ENCODE data around the gene STUM.
"Not testable (repeated sequence)": the region's sequence is repeated elsewhere in the genome, so short reads cannot be mapped to it uniquely, and the experiment has no call there.

The STUM gene

DNA sequence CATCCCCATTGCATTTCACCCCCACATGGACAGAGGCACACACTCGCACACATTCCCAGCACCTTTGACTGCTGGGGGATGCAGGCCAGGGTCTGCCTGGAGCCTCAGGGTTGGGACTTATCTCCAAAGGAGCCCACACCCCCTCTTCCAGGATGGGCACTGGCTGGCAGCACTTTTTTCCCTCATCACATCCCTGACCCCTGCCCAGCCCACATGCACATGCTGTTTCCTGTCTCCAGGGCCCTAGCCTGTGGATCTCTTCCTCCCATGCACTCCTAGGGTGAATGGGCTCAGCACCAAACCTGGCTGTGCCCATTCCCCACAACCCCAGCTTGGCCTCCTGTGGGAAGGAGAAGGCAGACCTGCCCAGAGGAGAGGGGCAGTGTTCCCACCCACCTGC is 59.3 kb downstream of the STUM start:
- Histone ChIP-seq H3K9ac (ENCODE audit: low read length in 5 of 5) (no peak overlapping the region), H3K4me1 (ENCODE audit: control insufficient read depth in 5 of 5, insufficient read depth in 5 of 5, low read length in 5 of 5) (peaks cover 4 to 58% (median 46%) of the 10 kb centered on the region in 5 donors), H3K4me3 (ENCODE audit: low read depth in 1 of 5, low read length in 5 of 5) (no peak overlapping the region), H3K36me3 (ENCODE audit: control insufficient read depth in 5 of 5, insufficient read depth in 5 of 5, low read length in 5 of 5) (no peaks in the 10 kb centered on the region), H3K9me3 (ENCODE audit: control insufficient read depth in 5 of 5, low read length in 5 of 5) (no peaks in the 10 kb centered on the region), H3K27ac (ENCODE audit: low read depth, low read length) (no peak overlapping the region), H3K27me3 (ENCODE audit: control insufficient read depth in 5 of 5, insufficient read depth in 4 of 5, low read length in 5 of 5) (no peaks in the 10 kb centered on the region)

DNA sequence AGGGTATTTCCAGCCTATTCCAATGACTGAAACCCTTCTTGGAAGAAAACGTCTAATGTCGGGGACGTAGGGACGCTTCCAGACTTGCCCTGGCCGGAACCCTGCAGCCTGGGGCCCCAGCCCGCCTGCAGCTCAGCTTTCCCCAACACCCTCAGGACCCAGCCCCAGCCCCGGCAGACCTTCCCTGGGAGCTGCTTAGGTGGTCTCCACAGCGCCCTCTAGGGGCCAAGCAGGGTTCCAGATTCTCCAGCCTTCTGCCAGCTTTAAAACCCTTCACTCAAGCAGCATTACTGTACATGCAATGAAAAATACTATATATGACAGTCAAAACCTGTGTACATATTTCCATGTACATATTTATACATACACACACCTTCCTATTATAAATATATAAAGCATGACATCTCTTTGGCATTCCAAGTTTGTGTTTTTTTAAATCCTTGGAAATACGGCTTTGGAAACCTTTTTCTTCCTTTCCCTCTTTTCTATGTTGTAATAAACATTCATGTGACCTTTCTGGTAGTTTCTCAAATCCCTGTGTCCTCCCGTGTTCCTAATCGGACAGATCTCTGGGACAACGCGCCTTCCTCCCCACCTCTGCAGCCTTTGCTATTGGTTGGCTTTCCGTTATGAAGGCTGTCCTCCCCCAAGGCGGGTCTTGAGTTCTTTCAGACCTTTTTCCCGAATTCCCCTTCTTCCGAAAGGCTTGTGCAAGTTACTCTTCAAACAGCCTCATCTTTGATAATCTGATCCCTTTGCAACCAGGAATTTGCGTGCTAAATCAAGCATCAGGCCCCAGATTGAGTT is 60.3 kb downstream of the STUM start:
- H3K4me1 ChIP-seq (ENCODE audit: control insufficient read depth in 5 of 5, insufficient read depth in 5 of 5, low read length in 5 of 5): peaks cover 4 to 48% (median 35%) of the 10 kb centered on the region in 5 donors
- no peaks in the 10 kb centered on the region for H3K27me3 ChIP-seq (ENCODE audit: control insufficient read depth in 5 of 5, insufficient read depth in 4 of 5, low read length in 5 of 5)
- peak overlapping the region; percentile 11 for H3K27ac ChIP-seq (ENCODE audit: low read depth, low read length)
- H3K9ac ChIP-seq (ENCODE audit: low read length in 5 of 5): no peak overlapping the region
- H3K9me3 ChIP-seq (ENCODE audit: control insufficient read depth in 5 of 5, low read length in 5 of 5): no peaks in the 10 kb centered on the region
- H3K36me3 ChIP-seq (ENCODE audit: control insufficient read depth in 5 of 5, insufficient read depth in 5 of 5, low read length in 5 of 5): no peaks in the 10 kb centered on the region
- no peak overlapping the region for H3K4me3 ChIP-seq (ENCODE audit: low read depth in 1 of 5, low read length in 5 of 5)

DNA sequence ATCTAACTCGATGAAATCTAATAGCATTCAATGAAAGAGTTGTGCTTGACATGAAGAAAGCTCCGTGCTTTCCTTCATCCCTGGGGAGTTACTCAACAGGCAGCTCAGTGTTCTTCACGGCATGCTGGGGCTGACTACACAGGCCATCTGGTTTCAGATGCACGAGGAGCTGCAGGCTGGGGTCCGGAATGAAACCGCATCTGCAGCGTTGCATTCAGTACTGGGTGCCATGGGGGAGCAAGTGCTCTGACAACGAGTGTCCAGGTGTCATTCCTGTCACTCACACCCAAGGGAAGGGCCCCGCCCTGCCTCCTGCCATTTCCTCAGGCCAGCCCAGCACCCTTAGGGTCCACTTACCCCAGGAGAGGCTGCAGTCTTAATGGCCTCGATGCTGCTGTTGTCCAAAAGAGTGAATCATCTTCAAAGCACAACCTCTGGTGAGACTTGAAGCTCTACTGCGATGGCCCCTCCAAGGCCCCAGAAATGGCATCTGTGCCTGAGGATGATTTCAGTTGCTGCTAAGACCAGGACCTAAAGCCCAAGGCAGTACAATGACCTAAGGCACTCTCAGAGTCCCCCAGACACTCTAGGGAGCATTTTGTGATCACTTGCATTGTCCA is 61.4 kb downstream of the STUM start:
- Histone ChIP-seq H3K36me3 (ENCODE audit: control insufficient read depth in 5 of 5, insufficient read depth in 5 of 5, low read length in 5 of 5) (no peaks in the 10 kb centered on the region), H3K27ac (ENCODE audit: low read depth, low read length) (peak overlapping the region; percentile 11), H3K27me3 (ENCODE audit: control insufficient read depth in 5 of 5, insufficient read depth in 4 of 5, low read length in 5 of 5) (no peaks in the 10 kb centered on the region), H3K9ac (ENCODE audit: low read length in 5 of 5) (no peak overlapping the region), H3K9me3 (ENCODE audit: control insufficient read depth in 5 of 5, low read length in 5 of 5) (no peaks in the 10 kb centered on the region), H3K4me1 (ENCODE audit: control insufficient read depth in 5 of 5, insufficient read depth in 5 of 5, low read length in 5 of 5) (peaks cover 4 to 38% (median 26%) of the 10 kb centered on the region in 5 donors), H3K4me3 (ENCODE audit: low read depth in 1 of 5, low read length in 5 of 5) (no peak overlapping the region)

DNA sequence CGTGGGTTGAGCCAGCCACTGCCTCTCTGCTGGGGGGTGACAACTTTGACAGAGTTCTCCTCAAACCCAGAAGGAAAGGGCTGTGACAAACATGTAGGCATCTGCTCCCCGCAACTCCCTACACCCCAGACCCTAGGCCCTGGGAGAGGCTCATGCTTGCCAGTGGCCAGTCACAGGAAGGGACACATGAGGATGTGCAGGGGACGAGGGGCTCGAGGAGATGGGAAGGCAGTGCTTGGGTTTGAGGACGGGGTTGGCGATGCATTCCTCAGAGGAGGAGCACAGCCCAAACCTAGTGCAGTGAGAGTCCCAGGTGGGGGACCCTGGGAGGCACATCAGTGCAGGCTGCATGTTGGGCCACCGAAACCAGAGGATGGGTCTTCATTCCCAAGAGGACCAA is 62.1 kb downstream of the STUM start:
- Histone ChIP-seq H3K9ac (ENCODE audit: low read length in 5 of 5) (no peak overlapping the region), H3K9me3 (ENCODE audit: control insufficient read depth in 5 of 5, low read length in 5 of 5) (no peaks in the 10 kb centered on the region), H3K36me3 (ENCODE audit: control insufficient read depth in 5 of 5, insufficient read depth in 5 of 5, low read length in 5 of 5) (no peaks in the 10 kb centered on the region), H3K27me3 (ENCODE audit: control insufficient read depth in 5 of 5, insufficient read depth in 4 of 5, low read length in 5 of 5) (no peaks in the 10 kb centered on the region), H3K27ac (ENCODE audit: low read depth, low read length) (no peak overlapping the region), H3K4me3 (ENCODE audit: low read depth in 1 of 5, low read length in 5 of 5) (no peak overlapping the region), H3K4me1 (ENCODE audit: control insufficient read depth in 5 of 5, insufficient read depth in 5 of 5, low read length in 5 of 5) (peaks cover 4 to 34% (median 25%) of the 10 kb centered on the region in 5 donors)

DNA sequence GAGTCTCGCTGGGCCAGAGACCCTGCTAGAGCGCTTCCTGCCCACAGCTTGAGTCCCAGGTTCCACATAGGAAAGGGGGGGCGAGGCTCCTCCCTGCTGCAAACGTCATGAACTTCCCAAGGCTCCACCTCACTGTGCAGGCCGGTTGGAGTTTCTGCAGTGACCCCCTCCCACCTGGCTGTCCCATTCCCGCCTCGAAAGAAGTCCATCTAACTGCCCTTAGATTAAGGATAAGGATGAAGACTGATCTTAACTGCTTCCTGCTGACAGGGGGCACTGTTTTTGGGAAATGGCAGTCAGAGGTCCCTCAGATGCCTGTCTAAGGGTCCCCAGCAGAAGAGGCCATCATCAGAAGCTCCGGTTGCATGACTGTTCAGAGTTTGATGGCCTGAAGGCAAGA is 62.7 kb downstream of the STUM start:
- Histone ChIP-seq H3K27me3 (ENCODE audit: control insufficient read depth in 5 of 5, insufficient read depth in 4 of 5, low read length in 5 of 5) (no peaks in the 10 kb centered on the region), H3K4me3 (ENCODE audit: low read depth in 1 of 5, low read length in 5 of 5) (no peak overlapping the region), H3K27ac (ENCODE audit: low read depth, low read length) (no peak overlapping the region), H3K4me1 (ENCODE audit: control insufficient read depth in 5 of 5, insufficient read depth in 5 of 5, low read length in 5 of 5) (peaks cover 4 to 28% (median 18%) of the 10 kb centered on the region in 5 donors), H3K36me3 (ENCODE audit: control insufficient read depth in 5 of 5, insufficient read depth in 5 of 5, low read length in 5 of 5) (no peaks in the 10 kb centered on the region), H3K9me3 (ENCODE audit: control insufficient read depth in 5 of 5, low read length in 5 of 5) (no peaks in the 10 kb centered on the region), H3K9ac (ENCODE audit: low read length in 5 of 5) (no peak overlapping the region)

DNA sequence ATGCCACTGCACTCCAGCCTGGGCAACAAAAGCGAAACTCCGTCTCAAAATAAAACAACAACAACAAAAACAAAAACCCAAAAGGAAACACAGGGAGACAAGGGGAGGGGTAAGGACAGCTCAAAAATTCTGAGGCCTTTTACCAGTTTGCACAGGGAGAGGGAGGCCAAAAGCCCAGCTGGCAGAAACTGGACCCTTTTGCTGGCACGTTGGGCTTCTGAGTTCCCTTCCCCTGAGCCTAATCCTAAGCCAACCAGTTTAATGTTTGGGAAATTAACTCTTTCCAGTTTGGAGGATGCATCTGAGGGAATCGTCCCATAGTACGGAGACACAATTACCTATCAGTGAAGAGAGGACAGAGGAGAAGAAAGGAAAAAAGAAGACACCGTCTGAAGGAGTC is 63.4 kb downstream of the STUM start:
- not testable (repeated sequence) for H3K9ac ChIP-seq (ENCODE audit: low read length in 5 of 5); H3K27me3 ChIP-seq (ENCODE audit: control insufficient read depth in 5 of 5, insufficient read depth in 4 of 5, low read length in 5 of 5); H3K4me3 ChIP-seq (ENCODE audit: low read depth in 1 of 5, low read length in 5 of 5); H3K9me3 ChIP-seq (ENCODE audit: control insufficient read depth in 5 of 5, low read length in 5 of 5); H3K36me3 ChIP-seq (ENCODE audit: control insufficient read depth in 5 of 5, insufficient read depth in 5 of 5, low read length in 5 of 5); H3K27ac ChIP-seq (ENCODE audit: low read depth, low read length)
- H3K4me1 ChIP-seq (ENCODE audit: control insufficient read depth in 5 of 5, insufficient read depth in 5 of 5, low read length in 5 of 5): peaks cover 4 to 22% (median 13%) of the 10 kb centered on the region in 5 donors

DNA sequence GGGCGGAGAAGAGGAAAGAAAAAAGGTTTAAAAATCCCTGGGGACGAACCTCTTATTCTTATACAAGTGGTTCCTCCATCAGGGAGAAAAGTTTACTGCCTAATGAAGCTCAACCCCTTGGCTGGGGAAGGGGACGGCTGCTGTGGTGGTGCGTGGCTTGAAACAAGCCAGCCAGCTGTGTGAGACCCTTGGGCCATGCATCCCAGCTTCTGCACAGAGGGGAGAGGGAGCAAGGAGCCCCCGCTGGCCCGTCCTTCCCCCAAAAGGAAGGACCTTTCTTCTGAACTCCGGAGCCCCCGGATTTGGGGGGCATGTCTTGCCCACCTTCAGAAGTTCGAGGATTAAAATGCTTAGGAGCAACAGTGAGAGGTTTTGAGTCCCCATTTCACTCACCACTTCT is 67.3 kb downstream of the STUM start:
- H3K36me3 ChIP-seq (ENCODE audit: control insufficient read depth in 5 of 5, insufficient read depth in 5 of 5, low read length in 5 of 5): no peaks in the 10 kb centered on the region
- no peaks in the 10 kb centered on the region for H3K27me3 ChIP-seq (ENCODE audit: control insufficient read depth in 5 of 5, insufficient read depth in 4 of 5, low read length in 5 of 5)
- H3K9me3 ChIP-seq (ENCODE audit: control insufficient read depth in 5 of 5, low read length in 5 of 5): peaks cover 0 to 3% (median 0%) of the 10 kb centered on the region in 5 donors
- H3K4me3 ChIP-seq (ENCODE audit: low read depth in 1 of 5, low read length in 5 of 5): no peak overlapping the region
- no peak overlapping the region for H3K27ac ChIP-seq (ENCODE audit: low read depth, low read length)
- no peaks in the 10 kb centered on the region for H3K4me1 ChIP-seq (ENCODE audit: control insufficient read depth in 5 of 5, insufficient read depth in 5 of 5, low read length in 5 of 5)
- no peak overlapping the region for H3K9ac ChIP-seq (ENCODE audit: low read length in 5 of 5)

DNA sequence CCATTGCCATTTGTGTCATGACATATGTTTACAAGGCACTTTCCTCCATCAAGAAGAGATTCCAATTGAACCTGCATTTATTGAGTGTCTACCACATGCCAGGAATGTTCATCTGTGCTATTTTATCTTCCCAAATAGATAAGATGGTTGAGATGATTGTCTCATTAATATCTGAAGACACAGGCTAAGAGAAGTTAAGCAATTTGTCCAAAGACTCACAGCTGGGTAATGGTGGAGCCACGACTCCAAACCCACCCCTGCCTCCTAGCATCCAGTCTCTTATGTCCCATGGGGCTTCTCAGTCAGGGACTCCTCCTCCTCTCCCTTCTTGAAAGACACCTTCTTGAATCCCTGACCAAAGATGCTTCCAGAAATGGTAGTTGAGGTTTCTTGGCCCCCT is 68.1 kb downstream of the STUM start:
- Histone ChIP-seq H3K4me3 (ENCODE audit: low read depth in 1 of 5, low read length in 5 of 5) (no peak overlapping the region), H3K9me3 (ENCODE audit: control insufficient read depth in 5 of 5, low read length in 5 of 5) (peaks cover 0 to 3% (median 0%) of the 10 kb centered on the region in 5 donors), H3K27ac (ENCODE audit: low read depth, low read length) (no peak overlapping the region), H3K36me3 (ENCODE audit: control insufficient read depth in 5 of 5, insufficient read depth in 5 of 5, low read length in 5 of 5) (no peaks in the 10 kb centered on the region), H3K27me3 (ENCODE audit: control insufficient read depth in 5 of 5, insufficient read depth in 4 of 5, low read length in 5 of 5) (no peaks in the 10 kb centered on the region), H3K9ac (ENCODE audit: low read length in 5 of 5) (no peak overlapping the region), H3K4me1 (ENCODE audit: control insufficient read depth in 5 of 5, insufficient read depth in 5 of 5, low read length in 5 of 5) (no peaks in the 10 kb centered on the region)

DNA sequence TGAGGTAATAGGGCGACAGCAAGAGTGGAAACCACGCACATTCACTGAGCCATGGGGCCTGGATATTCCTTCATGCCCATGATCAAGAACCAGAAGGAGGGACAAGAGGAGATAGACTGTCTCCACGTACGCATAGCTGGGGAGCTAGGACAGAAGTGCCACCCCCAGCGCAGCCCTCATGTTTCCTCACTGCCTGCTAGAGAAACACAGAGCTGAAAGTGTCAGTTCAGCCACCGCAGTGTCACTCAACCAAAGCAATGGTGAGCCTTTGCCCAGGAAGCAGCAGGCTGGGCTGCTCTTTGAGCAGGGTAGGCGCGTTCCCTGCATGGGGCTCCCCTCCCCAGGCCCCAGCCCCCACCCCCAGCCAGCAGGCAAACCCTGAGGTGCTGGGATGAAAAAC is 68.5 kb downstream of the STUM start:
- H3K4me3 ChIP-seq (ENCODE audit: low read depth in 1 of 5, low read length in 5 of 5): no peak overlapping the region
- H3K27ac ChIP-seq (ENCODE audit: low read depth, low read length): no peak overlapping the region
- H3K9me3 ChIP-seq (ENCODE audit: control insufficient read depth in 5 of 5, low read length in 5 of 5): peaks cover 0 to 4% (median 0%) of the 10 kb centered on the region in 5 donors
- no peaks in the 10 kb centered on the region for H3K27me3 ChIP-seq (ENCODE audit: control insufficient read depth in 5 of 5, insufficient read depth in 4 of 5, low read length in 5 of 5)
- no peak overlapping the region for H3K9ac ChIP-seq (ENCODE audit: low read length in 5 of 5)
- H3K4me1 ChIP-seq (ENCODE audit: control insufficient read depth in 5 of 5, insufficient read depth in 5 of 5, low read length in 5 of 5): no peaks in the 10 kb centered on the region
- H3K36me3 ChIP-seq (ENCODE audit: control insufficient read depth in 5 of 5, insufficient read depth in 5 of 5, low read length in 5 of 5): no peaks in the 10 kb centered on the region

DNA sequence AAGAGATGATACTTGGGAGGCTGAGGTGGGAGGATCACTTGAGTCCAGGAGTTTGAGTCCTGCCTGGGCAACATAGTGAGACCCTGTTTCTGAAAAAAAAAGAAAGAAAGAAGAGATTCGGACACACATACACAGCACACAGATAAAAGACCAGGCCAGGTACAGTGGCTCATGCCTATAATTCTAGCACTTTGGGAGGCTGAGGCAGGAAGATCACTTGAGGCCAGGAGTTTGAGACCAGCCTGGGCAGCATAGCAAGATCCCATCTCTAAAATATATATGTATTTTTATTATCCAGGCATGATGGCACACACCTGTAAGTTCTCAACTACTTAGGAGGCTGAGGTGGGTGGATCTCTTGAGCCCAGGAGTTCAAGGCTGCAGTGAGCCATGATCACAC is 69.2 kb downstream of the STUM start:
- not testable (repeated sequence) for H3K4me3 ChIP-seq (ENCODE audit: low read depth in 1 of 5, low read length in 5 of 5); H3K27ac ChIP-seq (ENCODE audit: low read depth, low read length); H3K9me3 ChIP-seq (ENCODE audit: control insufficient read depth in 5 of 5, low read length in 5 of 5); H3K4me1 ChIP-seq (ENCODE audit: control insufficient read depth in 5 of 5, insufficient read depth in 5 of 5, low read length in 5 of 5); H3K27me3 ChIP-seq (ENCODE audit: control insufficient read depth in 5 of 5, insufficient read depth in 4 of 5, low read length in 5 of 5); H3K9ac ChIP-seq (ENCODE audit: low read length in 5 of 5); H3K36me3 ChIP-seq (ENCODE audit: control insufficient read depth in 5 of 5, insufficient read depth in 5 of 5, low read length in 5 of 5)
